Neutrophil (primary cell): ENCODE measurements around the gene HAS3.

Source experiments
- H3K27ac ChIP-seq: fragments of 200-600 bp; sonication (generic); 2 replicates; pipeline ENCODE4 v1.5.1; 2016; ENCODE audit warnings: mild to moderate bottlenecking, moderate library complexity
- H3K27me3 ChIP-seq: fragments of 200-600 bp; sonication (generic); 2 replicates; pipeline ENCODE4 v1.6.0; 2016; ENCODE audit warnings: mild to moderate bottlenecking
- H3K36me3 ChIP-seq: fragments of 200-600 bp; sonication (generic); 2 replicates; pipeline ENCODE4 v1.5.1; 2017
- H3K4me1 ChIP-seq, 2 experiments: fragments of 200-600 bp in 1 of 2; sonication (generic) in 1 of 2; 1 replicate in 1 of 2; 2 replicates in 1 of 2; pipeline versions ENCODE4 v1.5.1 to v1.6.1; 2013 to 2016; ENCODE audit warnings: low read depth in 1 of 2, low read length in 1 of 2, mild to moderate bottlenecking in 1 of 2, moderate library complexity in 1 of 2; ENCODE audit not compliant: control insufficient read depth in 1 of 2, insufficient read depth in 1 of 2
- H3K4me3 ChIP-seq, 2 experiments: fragments of 200-600 bp in 1 of 2; sonication (generic) in 1 of 2; 1 replicate in 1 of 2; 2 replicates in 1 of 2; pipeline ENCODE4 v1.5.1; 2013 to 2016; ENCODE audit warnings: low read depth in 1 of 2, low read length in 1 of 2, mild to moderate bottlenecking in 1 of 2, moderate library complexity in 1 of 2
- H3K9me3 ChIP-seq: fragments of 200-600 bp; sonication (generic); 2 replicates; pipeline ENCODE4 v1.5.1; 2016
- CTCF ChIP-seq: fragments of 200-600 bp; sonication (generic); IDR thresholded peaks from 2 replicates; pipeline ENCODE4 v1.5.1; 2016; ENCODE audit warnings: antibody characterized with exemption

HAS3 gene

GRCh38 chr16:69111216-69111875 lies 5.9 kb downstream of the HAS3 start:
- peaks cover 42% of the 10 kb centered on the region for H3K36me3 ChIP-seq
- peaks cover 32% of the 10 kb centered on the region for H3K27me3 ChIP-seq
- no peaks in the 10 kb centered on the region for H3K9me3 ChIP-seq
- H3K4me3 ChIP-seq, result no peak overlapping the region
- no peak overlapping the region for H3K27ac ChIP-seq
- no peak for TF ChIP-seq CTCF
- H3K4me1 ChIP-seq, result peaks cover 15% of the 10 kb centered on the region in 2 experiments

GRCh38 chr16:69111876-69112230 lies 6.4 kb downstream of the HAS3 start:
- no peak for TF ChIP-seq CTCF
- Histone ChIP-seq H3K4me3 (no peak overlapping the region), H3K36me3 (peaks cover 47% of the 10 kb centered on the region), H3K4me1 (peaks cover 10% of the 10 kb centered on the region in 2 experiments), H3K9me3 (no peaks in the 10 kb centered on the region), H3K27me3 (peaks cover 27% of the 10 kb centered on the region), H3K27ac (no peak overlapping the region)

GRCh38 chr16:69112285-69113129 lies 7.1 kb downstream of the HAS3 start:
- peaks cover 51% of the 10 kb centered on the region for H3K36me3 ChIP-seq
- peaks cover 3 to 4% of the 10 kb centered on the region in 2 experiments for H3K4me1 ChIP-seq
- no peak for TF ChIP-seq CTCF
- H3K9me3 ChIP-seq, result no peaks in the 10 kb centered on the region
- no peak overlapping the region for H3K27ac ChIP-seq
- peaks cover 20% of the 10 kb centered on the region for H3K27me3 ChIP-seq
- no peak overlapping the region for H3K4me3 ChIP-seq

- Histone ChIP-seq H3K4me3 (no peak overlapping the region), H3K36me3 (peaks cover 57% of the 10 kb centered on the region), H3K9me3 (no peaks in the 10 kb centered on the region), H3K27ac (no peak overlapping the region), H3K27me3 (peaks cover 13% of the 10 kb centered on the region), H3K4me1 (no peaks in the 10 kb centered on the region)
- no peak for TF ChIP-seq CTCF
Observed at GRCh38 chr16:69113216-69113615, 7.8 kb downstream of the HAS3 start.

- no peaks in the 10 kb centered on the region for H3K9me3 ChIP-seq
- no peak overlapping the region for H3K27ac ChIP-seq
- H3K4me1 ChIP-seq, result no peaks in the 10 kb centered on the region
- TF ChIP-seq CTCF, result no peak
- no peak overlapping the region for H3K4me3 ChIP-seq
- peaks cover 66% of the 10 kb centered on the region for H3K36me3 ChIP-seq
- peaks cover under 1% of the 10 kb centered on the region for H3K27me3 ChIP-seq
Observed at GRCh38 chr16:69114346-69114975, 9.0 kb downstream of the HAS3 start.
